T-cell (primary cell): ENCODE data around the gene SYNDIG1. TPM values are rescaled to one million over a fixed set of nuclear protein-coding genes. Genes with fewer than 3 reads are reported as not detected.

ENCODE experiments used
- ATAC-seq, 4 experiments: fragments of 200-7000 bp in 3 of 4; fragments of 150-1000 bp in 1 of 4; cut with Tn5 transposase; replicated peaks in 1 of 4; 1 replicate in 3 of 4; 2 replicates in 1 of 4; pipeline ENCODE4 v1.10.0; 2021; ENCODE audit warnings: moderate library complexity in 3 of 4, mild to moderate bottlenecking in 2 of 4, moderate number of reproducible peaks in 1 of 4
- CTCF ChIA-PET, 2 donors: fragments of 300-600 bp; sonication (Branson Sonifier 250); formaldehyde crosslinking; loops; one replicate each; lab custom pipeline; 2022; ENCODE audit warnings: antibody characterized with exemption in 2 of 2; lab: Charles Lee
- POLR2A ChIA-PET, 2 donors: fragments of 300-600 bp; sonication (Branson Sonifier 250); formaldehyde crosslinking; loops; one replicate each; lab custom pipeline; 2022; ENCODE audit warnings: antibody characterized with exemption in 2 of 2; lab: Charles Lee
- DNase-seq, 35 experiments: peaks; one replicate each; pipeline versions ENCODE4 v3.0.0 to v3.0.0-alpha.2; 2013 to 2023
- H3K27ac ChIP-seq: one replicate; pipeline ENCODE4 v1.5.1; 2013; ENCODE audit warnings: low read length
- H3K27me3 ChIP-seq, 2 experiments: replicated peaks in 1 of 2; 1 replicate in 1 of 2; 2 replicates in 1 of 2; pipeline versions ENCODE4 v1.6.1 to v1.7.0; 2013; ENCODE audit warnings: low read length in 1 of 2, mixed read lengths in 1 of 2; ENCODE audit not compliant: control insufficient read depth in 2 of 2, insufficient read depth in 2 of 2; ENCODE audit errors: extremely low read depth in 1 of 2
- H3K36me3 ChIP-seq, 2 donors: 1 replicate in 1 of 2; 2 replicates in 1 of 2; pipeline versions ENCODE4 v1.6.1 to v1.7.0; 2013; ENCODE audit warnings: low read length in 1 of 2; ENCODE audit not compliant: control insufficient read depth in 2 of 2, insufficient read depth in 1 of 2; ENCODE audit errors: extremely low read depth in 1 of 2
- H3K4me1 ChIP-seq, 2 experiments: 1 replicate in 1 of 2; 2 replicates in 1 of 2; pipeline versions ENCODE4 v1.6.1 to v1.7.0; 2013; ENCODE audit warnings: low read length in 2 of 2, mixed read lengths in 1 of 2; ENCODE audit not compliant: insufficient read depth in 2 of 2, control insufficient read depth in 1 of 2; ENCODE audit errors: extremely low read depth in 1 of 2
- H3K4me3 ChIP-seq, 2 donors: 1 replicate in 1 of 2; 2 replicates in 1 of 2; pipeline versions ENCODE4 v1.5.1 to v1.7.0; 2013; ENCODE audit warnings: mild to moderate bottlenecking in 2 of 2, low read length in 1 of 2, moderate library complexity in 1 of 2; ENCODE audit not compliant: control insufficient read depth in 1 of 2; ENCODE audit errors: extremely low read depth in 1 of 2
- H3K9me3 ChIP-seq: 2 replicates; pipeline ENCODE4 v1.7.0; 2013
- H3K27ac Mint-ChIP-seq, 2 donors: one replicate each; pipeline ENCODE4 v1.8.0; 2020 to 2021; ENCODE audit warnings: mild to moderate bottlenecking in 2 of 2, mixed read lengths in 2 of 2
- H3K27me3 Mint-ChIP-seq, 2 donors: one replicate each; pipeline ENCODE4 v1.8.0; 2021 to 2022; ENCODE audit warnings: mixed read lengths in 2 of 2
- H3K36me3 Mint-ChIP-seq: one replicate; pipeline ENCODE4 v1.8.0; 2021; ENCODE audit warnings: mixed read lengths
- H3K4me1 Mint-ChIP-seq, 3 donors: one replicate each; pipeline ENCODE4 v1.8.0; 2020 to 2022; ENCODE audit warnings: mixed read lengths in 3 of 3, mild to moderate bottlenecking in 1 of 3
- H3K4me3 Mint-ChIP-seq, 3 donors: one replicate each; pipeline ENCODE4 v1.8.0; 2020 to 2022; ENCODE audit warnings: mild to moderate bottlenecking in 3 of 3, mixed read lengths in 3 of 3, moderate library complexity in 3 of 3
- H3K9me3 Mint-ChIP-seq, 3 donors: one replicate each; pipeline ENCODE4 v1.8.0; 2020 to 2022; ENCODE audit warnings: mixed read lengths in 3 of 3
- WGBS: methylation state at CpG from one replicate; pipeline ENCODE4 v1.1.5; 2013; ENCODE audit warnings: missing lambda C conversion rate; ENCODE audit not compliant: insufficient coverage; 5-methylcytosine and 5-hydroxymethylcytosine counted together
- total RNA-seq, 35 experiments: library from RNA in 6 of 35; stranded (reverse) in 6 of 35; fragments of 120-200 nt in 1 of 35; gene quantifications; one replicate each; pipeline versions ENCODE4 v1.2.1 to v1.2.4 and lab custom pipeline; 2013 to 2026

SYNDIG1 gene
- total RNA-seq, 5 donors from 2014 or later (not counting 1 experiment from before 2014, with no cell fraction given) = not detected

- Mint-ChIP-seq H3K4me3 (no peak overlapping the region), H3K36me3 (no peaks in the 10 kb centered on the region), H3K9me3 (no peaks in the 10 kb centered on the region), H3K27me3 (peaks cover 4 to 10% of the 10 kb centered on the region in 2 donors), H3K27ac (no peak overlapping the region), H3K4me1 (no peaks in the 10 kb centered on the region)
- ATAC-seq (no peak), DNase-seq (no peak)
- no peaks in the 10 kb centered on the region for H3K9me3 ChIP-seq
- H3K27ac ChIP-seq = no peak overlapping the region
- no peaks in the 10 kb centered on the region for H3K4me1 ChIP-seq
- H3K36me3 ChIP-seq = no peaks in the 10 kb centered on the region
- peaks cover 0 to 29% of the 10 kb centered on the region in 2 experiments for H3K27me3 ChIP-seq
- ChIA-PET POLR2A (no interaction called here), CTCF (no interaction called here)
- WGBS = no CpG with 5 or more reads among the region's 4 CpGs
- no peak overlapping the region for H3K4me3 ChIP-seq
Observed at GRCh38 chr20:24480509-24480908, 11.1 kb downstream of the SYNDIG1 start.

DNA sequence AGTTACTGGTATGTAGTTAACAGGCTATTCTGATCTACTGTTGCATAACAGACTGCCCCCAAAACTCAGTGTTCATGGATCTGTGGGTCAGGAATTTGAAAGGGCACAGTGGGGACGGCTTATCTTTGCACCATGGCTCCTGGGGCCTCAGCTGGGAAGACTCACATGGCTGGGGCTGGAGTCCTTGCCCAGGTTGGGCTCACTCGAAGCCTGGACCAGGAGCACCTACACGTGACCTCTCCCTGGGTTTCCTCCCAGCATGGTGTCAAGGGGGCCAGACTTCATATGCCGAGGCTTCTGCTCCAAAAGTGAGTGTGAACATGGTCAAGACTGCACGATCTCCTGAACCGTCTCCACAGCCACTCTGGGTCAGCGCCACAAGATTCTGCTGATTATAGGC lies 11.7 kb downstream of the SYNDIG1 start:
- ATAC-seq (no peak), DNase-seq (no peak)
- WGBS = 57% methylated on average over 3 of the region's 7 CpGs
- H3K36me3 Mint-ChIP-seq = no peaks in the 10 kb centered on the region
- peaks cover 0 to 5% (median 0%) of the 10 kb centered on the region in 3 donors for H3K4me1 Mint-ChIP-seq
- H3K4me3 Mint-ChIP-seq = no peak overlapping the region
- Histone ChIP-seq H3K27me3 (peaks cover 0 to 29% of the 10 kb centered on the region in 2 experiments), H3K36me3 (no peaks in the 10 kb centered on the region), H3K9me3 (no peaks in the 10 kb centered on the region), H3K4me3 (no peak overlapping the region), H3K27ac (no peak overlapping the region), H3K4me1 (no peaks in the 10 kb centered on the region)
- CTCF ChIA-PET = no interaction called here
- peaks cover 4 to 10% of the 10 kb centered on the region in 2 donors for H3K27me3 Mint-ChIP-seq
- no peak overlapping the region for H3K27ac Mint-ChIP-seq
- H3K9me3 Mint-ChIP-seq = no peaks in the 10 kb centered on the region
- POLR2A ChIA-PET = no interaction called here

GRCh38 chr20:24483435-24484080 lies 14.1 kb downstream of the SYNDIG1 start:
- POLR2A ChIA-PET = no interaction called here
- H3K27ac ChIP-seq = no peak overlapping the region
- CTCF ChIA-PET = interaction anchor here in 1 of 2 donors (0.6 kb wide), 1 partner anchor 817 kb away, joined by 3 read pairs; no protein-coding TSS in a partner anchor
- no peaks in the 10 kb centered on the region for H3K4me1 ChIP-seq
- WGBS = 89% methylated on average over 13 of the region's 18 CpGs
- DNase-seq (no peak), ATAC-seq (no peak)
- no peaks in the 10 kb centered on the region for H3K9me3 Mint-ChIP-seq
- H3K36me3 ChIP-seq = no peaks in the 10 kb centered on the region
- no peak overlapping the region for H3K4me3 ChIP-seq
- H3K9me3 ChIP-seq = no peaks in the 10 kb centered on the region
- peaks cover 0 to 5% (median 0%) of the 10 kb centered on the region in 3 donors for H3K4me1 Mint-ChIP-seq
- no peak overlapping the region for H3K4me3 Mint-ChIP-seq
- no peaks in the 10 kb centered on the region for H3K36me3 Mint-ChIP-seq
- H3K27ac Mint-ChIP-seq = no peak overlapping the region
- peaks cover 0 to 15% of the 10 kb centered on the region in 2 experiments for H3K27me3 ChIP-seq
- peaks cover 4 to 10% of the 10 kb centered on the region in 2 donors for H3K27me3 Mint-ChIP-seq

DNA sequence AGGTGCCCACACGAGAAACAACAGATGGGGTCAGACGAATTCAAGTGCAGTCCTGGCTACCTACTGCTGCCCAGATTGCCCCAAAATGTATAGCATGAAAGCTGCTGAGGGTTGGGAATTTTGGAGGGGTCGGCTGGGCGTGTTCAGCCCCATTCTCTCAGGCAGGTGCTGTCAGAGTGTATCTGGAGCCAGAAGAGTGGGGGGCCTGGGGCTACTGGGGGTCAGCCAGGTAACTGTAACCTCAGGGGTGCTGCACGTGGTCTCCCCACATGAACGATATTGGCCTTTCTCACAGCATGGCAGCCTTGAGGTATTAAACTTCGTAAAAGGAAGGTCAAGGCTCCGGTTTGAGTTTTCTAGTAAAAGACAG lies 14.6 kb downstream of the SYNDIG1 start:
- ATAC-seq (no peak), DNase-seq (no peak)
- CTCF ChIA-PET = no interaction called here
- Histone ChIP-seq H3K4me1 (no peaks in the 10 kb centered on the region), H3K27ac (no peak overlapping the region), H3K4me3 (no peak overlapping the region), H3K36me3 (no peaks in the 10 kb centered on the region), H3K9me3 (no peaks in the 10 kb centered on the region), H3K27me3 (peaks cover 0 to 12% of the 10 kb centered on the region in 2 experiments)
- H3K4me1 Mint-ChIP-seq = peaks cover 0 to 5% (median 0%) of the 10 kb centered on the region in 3 donors
- POLR2A ChIA-PET = no interaction called here
- peaks cover 4 to 10% of the 10 kb centered on the region in 2 donors for H3K27me3 Mint-ChIP-seq
- peaks cover 0 to under 1% (median 0%) of the 10 kb centered on the region in 3 donors for H3K9me3 Mint-ChIP-seq
- H3K27ac Mint-ChIP-seq = no peak overlapping the region
- WGBS = 81% methylated on average over 8 of the region's 8 CpGs
- no peaks in the 10 kb centered on the region for H3K36me3 Mint-ChIP-seq
- H3K4me3 Mint-ChIP-seq = no peak overlapping the region

- Histone ChIP-seq H3K36me3 (no peaks in the 10 kb centered on the region), H3K27me3 (peaks cover 0 to 10% of the 10 kb centered on the region in 2 experiments), H3K4me3 (no peak overlapping the region), H3K27ac (no peak overlapping the region), H3K9me3 (no peaks in the 10 kb centered on the region), H3K4me1 (no peaks in the 10 kb centered on the region)
- ChIA-PET POLR2A (no interaction called here), CTCF (no interaction called here)
- Mint-ChIP-seq H3K27me3 (peaks cover 0 to 4% of the 10 kb centered on the region in 2 donors), H3K36me3 (no peaks in the 10 kb centered on the region), H3K4me3 (no peak overlapping the region), H3K27ac (no peak overlapping the region), H3K4me1 (peaks cover 0 to 5% (median 0%) of the 10 kb centered on the region in 3 donors), H3K9me3 (peaks cover 0 to 4% (median 0%) of the 10 kb centered on the region in 3 donors)
- whole genome bisulfite sequencing = no CpG with 5 or more reads among the region's 1 CpG
- DNase-seq (peak in 1 of 35 experiments; percentile 10), ATAC-seq (no peak)
Observed at GRCh38 chr20:24485981-24486380, 16.6 kb downstream of the SYNDIG1 start.

GRCh38 chr20:24487240-24487639 lies 17.8 kb downstream of the SYNDIG1 start:
- Histone ChIP-seq H3K4me1 (no peaks in the 10 kb centered on the region), H3K27ac (no peak overlapping the region), H3K27me3 (peaks cover 0 to 7% of the 10 kb centered on the region in 2 experiments), H3K4me3 (no peak overlapping the region), H3K9me3 (no peaks in the 10 kb centered on the region), H3K36me3 (no peaks in the 10 kb centered on the region)
- ChIA-PET CTCF (no interaction called here), POLR2A (no interaction called here)
- peak in 1 of 35 experiments; percentile 4 for DNase-seq
- H3K9me3 Mint-ChIP-seq = peaks cover 0 to 4% (median 0%) of the 10 kb centered on the region in 3 donors
- H3K4me1 Mint-ChIP-seq = peaks cover 0 to 5% (median 0%) of the 10 kb centered on the region in 3 donors
- H3K36me3 Mint-ChIP-seq = no peaks in the 10 kb centered on the region
- H3K27ac Mint-ChIP-seq = no peak overlapping the region
- no peak overlapping the region for H3K4me3 Mint-ChIP-seq
- no peak for ATAC-seq
- 80% methylated on average over 2 of the region's 4 CpGs for WGBS
- H3K27me3 Mint-ChIP-seq = peaks cover 0 to 4% of the 10 kb centered on the region in 2 donors
